ENCODE data around the gene SMG9. TPM values are rescaled to one million over a fixed set of nuclear protein-coding genes. Genes with fewer than 3 reads are reported as not detected.

The SMG9 gene
- total RNA-seq, 1 experiment from 2014 or later = 52.2 TPM

- H3K23me2 ChIP-seq (ENCODE audit: insufficient read length, low read depth, low read length, poor library complexity, severe bottlenecking) = no peaks in the 10 kb centered on the region
- no peaks in the 10 kb centered on the region for H4K20me1 ChIP-seq (ENCODE audit: control insufficient read depth, insufficient read depth, insufficient read length)
- H3K4me1 ChIP-seq (ENCODE audit: insufficient read depth, low read length) = no peaks in the 10 kb centered on the region
- no peak overlapping the region for H3K14ac ChIP-seq (ENCODE audit: insufficient read depth, low read length)
- no peak overlapping the region for H4K8ac ChIP-seq (replicated peaks; ENCODE audit: insufficient read length, low read depth, low read length)
- no peak overlapping the region for H3K18ac ChIP-seq (ENCODE audit: insufficient read length, low read depth, low read length)
- Mint-ChIP-seq H3K27me3 (ENCODE audit: low read depth) (peaks cover 5% of the 10 kb centered on the region), H3K36me3 (ENCODE audit: insufficient read depth in 1 of 3, low read depth in 3 of 3) (no peaks in the 10 kb centered on the region), H3K9me3 (no peaks in the 10 kb centered on the region), H3K27ac (no peak overlapping the region), H3K4me1 (peaks cover 6 to 11% of the 10 kb centered on the region in 2 experiments), H3K4me3 (no peak overlapping the region)
- H3K4me2 ChIP-seq (ENCODE audit: insufficient read depth, insufficient read length, low read length) = no peak overlapping the region
- no peak overlapping the region for H3K27ac ChIP-seq (ENCODE audit: insufficient read length, low read depth, low read length)
- H2AK5ac ChIP-seq (ENCODE audit: insufficient read length, low read length) = no peak overlapping the region
- H3K9me3 ChIP-seq (ENCODE audit: control insufficient read depth, low read depth, low read length) = no peaks in the 10 kb centered on the region
- H3K56ac ChIP-seq (ENCODE audit: insufficient read length, low read depth, low read length) = no peak overlapping the region
- no peaks in the 10 kb centered on the region for H3K79me2 ChIP-seq (ENCODE audit: insufficient read depth, low read length)
- H3K79me1 ChIP-seq (ENCODE audit: insufficient read depth, low read depth, low read length, poor library complexity, severe bottlenecking) = no peaks in the 10 kb centered on the region
- no peak overlapping the region for H2BK20ac ChIP-seq (ENCODE audit: low read depth, low read length, poor library complexity, severe bottlenecking)
- no peak overlapping the region for H2BK5ac ChIP-seq (ENCODE audit: insufficient read length, low read length)
- no peak overlapping the region for H2BK120ac ChIP-seq (ENCODE audit: low read depth, low read length, poor library complexity, severe bottlenecking)
- H4K5ac ChIP-seq (ENCODE audit: insufficient read length, low read depth, low read length) = no peak overlapping the region
- H3K23ac ChIP-seq (ENCODE audit: insufficient read length, low read depth, low read length) = no peak overlapping the region
- H3K4ac ChIP-seq (ENCODE audit: low read depth, low read length) = no peak overlapping the region
- no peak overlapping the region for H2BK15ac ChIP-seq (ENCODE audit: low read depth, low read length)
- H2AFZ ChIP-seq (ENCODE audit: low read length) = no peak overlapping the region
- no CpG with 5 or more reads among the region's 5 CpGs for WGBS (ENCODE audit: extremely low coverage, insufficient read length, low lambda C conversion rate)
- no peaks in the 10 kb centered on the region for H3K27me3 ChIP-seq (ENCODE audit: insufficient read depth, low read length)
- no peak overlapping the region for H4K91ac ChIP-seq (ENCODE audit: insufficient read length, low read depth, low read length)
- no peak for DNase-seq
- no peak for TF ChIP-seq CTCF (conservative IDR thresholded peaks at IDR 0.05)
- H3K9ac ChIP-seq (ENCODE audit: extremely low read depth, insufficient read length, low read length) = no peak overlapping the region
- H2BK12ac ChIP-seq (ENCODE audit: insufficient read length, low read depth, low read length) = no peak overlapping the region
- H3T11ph ChIP-seq (ENCODE audit: low read length) = no peak overlapping the region
These were observed 72.9 kb downstream of the SMG9 start for GRCh38 chr19:43681821-43682220.

Data from H9 (cell line).